ENCODE measurements around the gene MMD.
"Not testable (repeated sequence)": the region's sequence is repeated elsewhere in the genome, so short reads cannot be mapped to it uniquely, and the experiment has no call there.

The MMD gene

GRCh38 chr17:55443904-55444303 is 22.3 kb upstream of the MMD start:
- DNase-seq = no peak

GRCh38 chr17:55442953-55443683 is 21.5 kb upstream of the MMD start:
- no peak for DNase-seq

- no peak for DNase-seq
These were observed 20.8 kb upstream of the MMD start for GRCh38 chr17:55442462-55442861.

GRCh38 chr17:55441544-55441943 is 19.9 kb upstream of the MMD start:
- peak in 1 of 5 experiments; percentile 37 for DNase-seq

- no peak for DNase-seq
These were observed 18.8 kb upstream of the MMD start for GRCh38 chr17:55440391-55440790.

- no peak for DNase-seq
These were observed 15.5 kb upstream of the MMD start for GRCh38 chr17:55437159-55437605.

GRCh38 chr17:55436224-55437158 is 14.9 kb upstream of the MMD start:
- DNase-seq = no peak

- no peak for DNase-seq
These were observed 13.8 kb upstream of the MMD start for GRCh38 chr17:55435408-55435807.

GRCh38 chr17:55434721-55435120 is 13.1 kb upstream of the MMD start:
- DNase-seq = no peak

GRCh38 chr17:55433629-55434422 is 12.2 kb upstream of the MMD start:
- no peak for DNase-seq

GRCh38 chr17:55433029-55433628 is 11.5 kb upstream of the MMD start:
- peak in 1 of 5 experiments; percentile 30 for DNase-seq

GRCh38 chr17:55432358-55433028 is 10.9 kb upstream of the MMD start:
- DNase-seq = no peak

GRCh38 chr17:55431914-55432313 is 10.3 kb upstream of the MMD start:
- DNase-seq = not testable (repeated sequence)

- DNase-seq = no peak
These were observed 9.1 kb upstream of the MMD start for GRCh38 chr17:55430541-55431288.

- DNase-seq = no peak
These were observed 5.9 kb upstream of the MMD start for GRCh38 chr17:55427587-55427882.

- DNase-seq = no peak
These were observed 5.4 kb upstream of the MMD start for GRCh38 chr17:55426851-55427586.

- no peak for DNase-seq
These were observed 3.4 kb upstream of the MMD start for GRCh38 chr17:55424893-55425540.

GRCh38 chr17:55423535-55423934 is 1.9 kb upstream of the MMD start:
- DNase-seq = no peak

- not testable (repeated sequence) for DNase-seq
These were observed 1.2 kb upstream of the MMD start for GRCh38 chr17:55422828-55423164.

- peak; percentile 15 to 60 (median 29) for DNase-seq
These were observed 858 bp downstream of the MMD start for GRCh38 chr17:55420776-55421178.
